Stimulated activated CD4-positive, alpha-beta T cell treated with anti-CD3 and anti-CD28 coated beads, Interleukin-2, amount 100 ng/mL, for 24 hours (primary cell): Measurements from ENCODE around the gene ERG28.

Source experiments
- DNase-seq, 2 donors: peaks; one replicate each; pipeline ENCODE4 v3.0.0-alpha.2; 2020

Gene ERG28

DNA sequence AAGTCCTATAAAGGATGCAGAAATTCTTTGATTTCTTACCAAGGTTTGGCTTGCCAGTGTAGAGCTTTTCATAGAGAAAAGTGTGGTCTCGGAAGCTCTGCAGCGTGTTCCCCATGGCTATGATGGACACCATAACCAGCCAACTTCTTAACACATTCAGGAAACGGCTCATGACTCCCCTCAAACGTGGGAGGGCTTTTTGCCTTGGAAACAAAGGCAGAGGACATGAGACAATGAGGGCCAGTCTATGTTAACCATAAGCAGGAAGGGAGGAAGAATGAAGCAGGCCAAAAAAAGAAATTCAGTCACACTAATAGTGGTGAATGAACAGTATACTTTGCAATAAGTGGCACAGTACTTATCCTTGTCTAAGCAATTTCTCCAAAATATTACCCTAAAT is 3.3 kb downstream of the ERG28 start:
- DNase-seq: no peak

- no peak for DNase-seq
Measured at GRCh38 chr14:75655235-75655634, 5.4 kb downstream of the ERG28 start.

DNA sequence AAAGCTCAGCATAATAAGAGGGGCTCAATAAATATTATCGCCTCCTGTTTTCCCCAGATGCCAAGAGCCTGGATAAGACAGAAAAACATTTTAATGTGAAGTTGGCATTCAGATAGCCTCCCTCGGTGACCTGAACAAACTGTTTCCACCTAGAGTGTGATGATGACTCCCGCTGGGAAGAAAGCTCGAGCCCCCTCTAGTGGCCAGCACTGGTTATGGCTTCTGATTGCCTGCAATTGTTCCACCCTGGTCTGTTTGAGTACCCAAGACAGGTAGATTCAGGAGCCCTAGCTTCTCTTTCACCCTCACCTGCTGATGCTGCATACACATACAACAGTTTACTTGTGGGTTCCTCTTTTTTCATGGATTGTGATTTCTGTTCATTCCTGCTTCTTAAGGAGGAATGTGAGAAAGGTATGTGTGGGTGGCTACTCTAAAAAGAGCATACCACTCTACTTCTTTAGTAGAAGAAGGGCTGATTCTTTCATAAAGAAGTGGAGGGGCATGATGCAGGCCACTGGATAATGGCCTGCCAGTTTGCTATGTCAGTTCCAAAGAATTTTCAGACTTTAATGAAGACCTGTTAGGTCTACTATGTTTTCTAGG is 6.4 kb downstream of the ERG28 start:
- DNase-seq: peak; percentile 87 to 89

DNA sequence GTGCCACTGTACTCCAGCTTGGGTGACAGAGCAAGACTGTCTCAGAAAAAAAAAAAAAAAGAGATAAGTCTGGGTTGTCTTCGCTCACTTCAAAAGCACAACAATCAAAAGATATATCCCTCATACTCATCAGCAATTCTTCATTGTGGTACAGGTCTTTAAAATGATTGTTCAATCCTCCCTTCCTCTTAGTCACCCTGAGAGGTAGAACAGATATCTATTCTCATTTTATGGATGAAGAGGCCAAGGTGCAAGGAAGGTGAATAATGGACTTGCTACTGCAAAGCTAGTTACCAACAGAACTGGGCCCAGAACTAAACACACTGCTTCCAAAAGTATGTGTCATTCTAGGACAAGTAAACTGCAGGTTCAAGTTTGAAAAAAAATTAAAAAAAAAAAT is 7.1 kb downstream of the ERG28 start:
- DNase-seq: no peak

DNA sequence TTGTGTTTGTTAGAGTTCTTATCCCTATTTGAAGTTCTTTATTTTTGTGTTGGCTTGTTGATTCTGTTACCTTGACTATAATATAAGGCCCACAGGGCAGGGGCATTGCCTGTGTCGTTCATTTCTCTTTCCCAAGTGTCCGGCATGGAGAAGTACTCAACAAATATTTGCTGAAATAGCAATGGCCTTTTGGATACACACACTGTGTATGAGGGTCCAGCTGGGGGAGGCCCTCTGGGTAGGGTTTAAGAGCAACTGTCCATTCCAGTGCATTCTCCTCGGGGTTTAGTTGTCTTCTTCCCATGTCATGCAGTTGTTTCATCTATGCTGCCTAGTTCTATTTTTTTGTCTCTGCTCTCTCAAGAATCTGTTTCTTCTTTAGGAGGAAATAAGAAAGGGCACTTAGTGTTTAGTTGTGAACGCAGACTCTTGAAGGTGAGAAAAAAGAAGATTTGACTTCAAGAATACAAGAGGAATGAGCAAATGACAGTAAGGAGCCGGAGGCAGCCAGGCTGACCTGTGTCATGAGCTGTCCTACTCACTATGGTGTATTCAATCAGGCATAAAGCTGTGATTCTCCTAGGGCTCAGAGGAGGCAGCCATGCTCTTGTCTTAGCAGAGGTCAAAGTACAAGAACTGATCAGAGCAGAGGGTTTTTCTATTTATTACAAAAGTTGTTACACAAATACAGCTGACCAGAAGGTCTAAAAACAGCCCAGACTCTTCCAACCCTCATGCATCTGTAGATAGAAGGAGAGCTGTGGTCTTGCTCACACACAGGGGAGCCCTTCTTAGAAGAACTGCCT is 10.2 kb downstream of the ERG28 start:
- DNase-seq: no peak

- no peak for DNase-seq
Measured at GRCh38 chr14:75649773-75650172, 10.9 kb downstream of the ERG28 start.

DNA sequence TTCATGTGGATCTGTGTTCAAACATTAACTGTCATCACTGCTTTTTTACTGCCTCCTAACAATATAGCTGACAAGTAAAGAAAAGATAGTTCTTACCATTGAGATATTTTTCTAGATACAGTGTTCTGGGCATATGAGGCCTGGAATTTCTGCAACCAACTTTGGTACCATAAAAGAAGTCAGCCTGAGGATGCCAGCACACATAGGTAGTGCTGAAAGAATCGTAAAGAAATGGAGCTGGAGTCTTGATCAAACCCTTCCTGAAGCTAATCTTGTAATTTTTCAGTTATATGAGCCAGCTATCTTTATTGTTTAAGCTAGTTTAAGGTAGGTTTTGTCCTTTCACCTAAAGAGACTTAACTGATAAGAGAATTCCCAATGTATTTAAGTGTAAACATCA is 11.3 kb downstream of the ERG28 start:
- DNase-seq: no peak

DNA sequence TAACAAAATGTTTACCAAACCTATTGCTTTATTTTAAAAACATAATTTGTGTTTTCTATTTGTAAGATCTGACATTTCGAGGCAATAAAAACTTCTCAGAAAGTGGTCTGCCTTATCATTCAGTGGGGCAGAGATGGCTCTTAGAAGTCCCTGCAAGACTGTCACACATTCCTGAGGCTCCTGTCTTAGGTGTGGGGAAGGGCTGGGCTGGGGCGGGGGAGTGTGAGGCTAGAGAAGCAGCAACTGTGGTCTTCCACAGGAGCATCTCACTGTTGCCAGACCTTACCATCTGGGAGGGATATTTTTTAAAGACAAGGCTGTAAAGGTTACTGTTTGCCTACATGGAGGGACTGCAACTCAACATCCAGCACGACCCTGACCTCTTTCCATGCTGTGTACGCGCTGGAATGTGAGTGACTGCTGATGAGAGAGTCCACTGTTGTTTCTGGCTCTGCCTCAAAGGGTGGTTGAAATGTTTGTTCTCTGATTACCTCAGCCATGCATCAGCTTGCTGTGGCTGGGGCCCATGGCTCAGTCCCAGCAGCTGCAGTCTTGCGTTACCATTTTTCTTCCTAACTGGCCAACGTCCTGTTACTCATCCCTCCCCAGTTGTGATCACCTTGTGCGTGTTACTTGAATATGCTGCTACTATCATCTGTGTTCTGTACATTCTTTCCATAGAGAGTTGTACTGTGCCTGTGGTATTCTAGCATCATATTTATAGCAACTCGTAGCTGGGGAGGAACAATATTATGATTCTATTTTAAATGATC is 12.4 kb downstream of the ERG28 start:
- DNase-seq: no peak

DNA sequence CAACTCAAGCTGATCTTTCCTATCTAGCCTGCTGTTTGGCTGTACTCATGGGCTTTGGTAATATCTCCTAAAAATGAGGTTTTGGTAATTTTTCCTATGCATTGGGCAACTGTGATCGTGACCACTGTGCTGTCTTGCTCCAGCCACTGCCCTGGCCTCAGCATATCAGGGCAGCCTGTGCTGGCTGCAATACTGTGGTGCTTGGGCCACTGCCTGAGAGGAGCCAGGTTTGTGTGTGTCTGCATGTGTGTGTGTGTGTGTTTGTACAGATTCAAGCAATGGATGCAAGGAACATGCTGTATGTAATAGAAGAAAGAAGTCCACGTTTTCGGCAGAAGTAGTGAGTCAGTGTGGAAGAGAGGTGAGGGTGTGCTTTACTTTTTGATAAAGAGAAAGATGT is 13.0 kb downstream of the ERG28 start:
- no peak for DNase-seq

- no peak for DNase-seq
Measured at GRCh38 chr14:75646762-75647161, 13.9 kb downstream of the ERG28 start.

DNA sequence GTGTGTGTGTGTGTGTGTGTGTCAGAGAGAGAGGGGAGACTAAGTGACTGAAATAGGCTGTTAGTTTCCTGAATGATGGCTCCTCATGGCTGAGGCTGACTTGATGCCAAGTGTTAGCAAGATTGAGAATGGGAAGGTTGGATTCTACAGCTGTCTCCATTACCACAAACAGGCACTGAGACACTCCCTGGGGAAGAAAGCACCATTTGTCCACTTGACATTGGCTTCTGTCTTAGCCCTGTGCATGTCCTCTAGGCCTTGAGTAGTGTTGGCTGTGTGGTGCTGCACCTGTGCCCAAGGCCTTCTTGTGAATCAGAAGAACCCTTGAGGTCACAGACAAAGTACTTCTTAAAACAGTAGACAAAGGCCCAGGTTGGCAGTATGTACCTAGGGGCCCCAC is 15.6 kb downstream of the ERG28 start:
- no peak for DNase-seq

DNA sequence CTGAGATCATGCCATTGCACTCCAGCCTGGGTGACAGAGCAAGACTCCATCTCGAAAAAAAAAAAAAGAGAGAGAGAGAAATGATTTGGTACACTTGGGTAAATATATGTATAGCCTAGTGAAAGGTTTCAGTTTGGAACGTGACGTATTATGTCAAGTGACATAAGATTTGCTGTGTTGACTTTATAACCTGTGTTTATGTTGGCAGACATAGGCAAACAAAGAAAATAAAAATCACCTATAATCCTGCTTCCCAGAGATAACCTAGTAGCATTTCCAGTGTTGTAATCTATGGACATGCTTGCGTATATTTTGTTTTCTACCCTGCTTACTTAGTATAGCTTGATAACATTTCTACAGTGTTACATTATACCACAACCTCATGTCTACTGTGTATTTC is 16.7 kb downstream of the ERG28 start:
- no peak for DNase-seq

GRCh38 chr14:75640876-75641275 is 19.8 kb downstream of the ERG28 start:
- no peak for DNase-seq

GRCh38 chr14:75636100-75636692 is 24.5 kb downstream of the ERG28 start:
- DNase-seq: no peak

GRCh38 chr14:75634848-75635247 is 25.8 kb downstream of the ERG28 start:
- no peak for DNase-seq

DNA sequence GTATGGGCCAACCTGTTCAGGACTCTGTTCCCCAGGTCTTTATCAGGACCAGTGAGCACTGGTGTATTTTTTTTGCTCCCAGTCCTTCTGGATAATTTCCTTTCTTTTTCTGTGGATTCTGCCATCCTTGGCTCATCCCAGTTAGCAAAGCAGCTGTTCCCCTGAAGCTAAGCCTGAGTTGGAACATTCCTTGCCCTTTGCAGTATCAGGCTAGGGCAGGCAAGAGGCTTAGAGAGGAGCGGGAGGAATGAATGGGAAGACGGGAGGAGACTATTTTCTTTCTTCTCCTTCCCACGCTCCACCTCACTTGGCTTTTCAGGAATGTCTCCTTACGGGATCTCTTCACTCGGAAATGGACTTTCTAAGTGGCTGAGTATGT is 29.2 kb downstream of the ERG28 start:
- DNase-seq: no peak

GRCh38 chr14:75630695-75631452 is 29.8 kb downstream of the ERG28 start:
- DNase-seq: no peak

DNA sequence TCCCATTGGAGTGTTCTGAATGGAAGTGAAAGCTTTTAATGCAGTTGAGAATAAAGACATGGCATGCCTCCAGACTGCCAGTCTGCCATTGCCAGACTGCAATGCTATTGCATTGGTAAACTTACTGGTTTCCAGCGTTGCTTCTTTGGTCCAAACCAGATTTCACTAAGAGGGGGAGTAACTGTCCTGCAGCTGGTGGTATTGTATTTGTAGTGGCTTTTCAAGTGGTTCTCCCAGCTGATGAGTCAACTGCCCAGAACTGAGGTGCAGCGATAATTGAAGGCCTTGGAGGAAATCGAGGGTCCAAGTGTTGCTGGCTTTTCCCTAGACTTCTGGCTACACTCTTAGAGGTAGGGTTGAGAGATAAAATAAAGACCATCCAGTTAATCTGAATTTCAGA is 31.9 kb downstream of the ERG28 start:
- DNase-seq: no peak

GRCh38 chr14:75627406-75627805 is 33.3 kb downstream of the ERG28 start:
- no peak for DNase-seq

DNA sequence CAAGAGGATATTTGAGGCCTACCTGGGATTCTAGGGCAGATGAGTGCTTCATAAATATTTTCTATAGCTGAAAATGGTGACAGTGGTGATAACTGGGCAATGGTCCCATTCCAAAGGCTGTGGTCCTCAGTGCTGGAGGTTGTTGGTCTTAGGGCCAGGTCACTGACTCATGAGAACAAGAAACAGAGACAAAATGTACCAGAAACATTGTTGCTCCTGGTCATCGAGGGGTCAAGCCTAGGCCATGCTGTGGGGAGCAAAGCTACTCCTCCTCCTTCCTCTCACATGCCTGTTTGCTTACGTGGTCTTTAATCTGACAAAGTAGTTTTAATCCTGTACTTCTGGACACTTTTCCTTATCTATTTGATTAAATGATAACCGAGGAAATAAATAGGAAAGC is 33.8 kb downstream of the ERG28 start:
- no peak for DNase-seq

DNA sequence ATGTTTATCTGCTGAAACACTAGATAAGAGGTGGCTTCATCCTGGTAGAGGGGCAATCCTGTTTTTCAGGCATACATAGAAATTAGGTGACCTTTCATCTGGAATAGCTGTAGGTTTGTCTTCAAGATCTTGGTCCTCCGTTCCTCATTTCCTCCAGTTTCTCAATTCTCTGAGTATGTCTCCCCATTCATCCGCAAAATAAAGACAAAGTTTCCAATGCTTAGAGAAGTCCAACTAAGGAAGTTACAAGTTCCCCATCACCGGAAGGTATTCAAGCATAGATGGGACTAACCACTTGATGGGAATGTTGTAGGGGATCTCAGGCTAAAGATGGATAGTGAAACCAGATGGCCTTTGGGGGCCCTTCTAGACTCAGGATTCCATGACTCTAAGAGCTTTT is 34.3 kb downstream of the ERG28 start:
- DNase-seq: no peak

DNA sequence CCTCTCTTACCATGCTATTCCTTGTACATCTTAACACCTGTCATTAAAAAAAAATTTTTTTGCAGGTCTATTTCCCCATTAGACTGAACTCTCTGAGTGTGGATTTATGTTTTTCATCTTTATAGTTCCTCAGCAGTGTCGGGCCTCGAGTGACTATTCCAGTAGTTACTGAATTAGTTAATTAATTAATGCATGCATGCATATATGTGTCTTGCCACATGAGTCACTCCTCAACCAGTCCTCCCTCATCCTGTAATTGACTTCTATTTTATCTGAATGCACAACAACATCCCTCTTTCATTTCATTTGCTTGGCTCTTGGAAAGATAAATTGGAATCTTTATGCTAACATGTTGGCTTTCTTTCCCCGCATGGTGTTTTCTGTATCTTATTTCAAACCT is 35.6 kb downstream of the ERG28 start:
- no peak for DNase-seq

- DNase-seq: no peak
Measured at GRCh38 chr14:75619548-75619947, 41.1 kb downstream of the ERG28 start.
